Upper lobe of right lung (tissue), 1 donor: ENCODE results near the gene FRY. TPM values are rescaled to one million over a fixed set of nuclear protein-coding genes. Genes with fewer than 3 reads are reported as not detected.
A peak's percentile ranks its signal among the peaks of the same experiment; 100 is the strongest.

Source experiments
- ATAC-seq: fragments of 200-7000 bp; cut with Tn5 transposase; one replicate; pipeline ENCODE4 v1.9.1; 2020; ENCODE audit warnings: mild to moderate bottlenecking, moderate library complexity
- DNase-seq: peaks from one replicate; pipeline ENCODE4 v3.0.0-alpha.2; 2020
- H3K27ac ChIP-seq: fragments of 200-600 bp; one replicate; pipeline ENCODE4 v1.8.0; 2022
- H3K27me3 ChIP-seq: fragments of 200-600 bp; one replicate; pipeline ENCODE4 v1.8.0; 2022; ENCODE audit warnings: mild to moderate bottlenecking
- H3K36me3 ChIP-seq: fragments of 200-600 bp; one replicate; pipeline ENCODE4 v1.8.0; 2022
- H3K4me1 ChIP-seq: fragments of 200-600 bp; one replicate; pipeline ENCODE4 v1.8.0; 2022
- H3K4me3 ChIP-seq: fragments of 200-600 bp; one replicate; pipeline ENCODE4 v1.8.0; 2022; ENCODE audit warnings: mild to moderate bottlenecking
- H3K9me3 ChIP-seq: fragments of 200-600 bp; one replicate; pipeline ENCODE4 v1.8.0; 2022
- intact Hi-C: fragments of 100-400 bp; cut with DNase I; formaldehyde crosslinking; loops from one replicate; pipeline ENCODE4 v1.11.0; 2022
- total RNA-seq: library from RNA; stranded (reverse); fragmentation: NEBNext Ultra II Directional; extraction: Animal tissue kit (Norgen Biotek cat#: 25700); gene quantifications from one replicate; pipeline ENCODE4 v1.2.1, GENCODE V29; 2021
- TF ChIP-seq, protein P1 (sequence below): fragments of 200-600 bp; IDR thresholded peaks from one replicate; pipeline ENCODE4 v1.8.0; 2022; ENCODE audit warnings: antibody characterized with exemption
- donor health status: DM: no; HTN: yes; CAD: no; lungs with severe emphysema.

Gene FRY
- total RNA-seq, 1 donor from 2014 or later: 76.6 TPM

DNA sequence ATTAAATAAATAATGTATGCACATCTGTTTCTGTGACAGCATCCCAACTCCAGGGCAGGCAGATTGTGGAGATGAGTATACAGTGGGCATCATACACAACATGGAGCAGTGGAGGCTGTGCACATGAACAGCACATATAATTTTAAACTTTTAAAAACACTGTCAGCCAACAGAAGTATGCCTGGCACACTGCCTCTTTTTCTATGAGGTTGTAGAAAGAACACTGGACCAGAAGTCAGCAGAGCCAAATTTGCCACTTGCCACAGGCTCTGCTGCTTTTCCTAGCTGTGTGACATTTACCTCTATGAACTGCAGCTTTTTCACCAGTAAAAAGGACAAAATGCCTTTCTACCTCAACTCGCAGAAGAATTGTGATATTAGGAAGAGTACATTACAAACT, 118.7 kb downstream of the FRY start:
- H3K9me3 ChIP-seq: no peaks in the 10 kb centered on the region
- ATAC-seq (no peak), DNase-seq (no peak)
- peak overlapping the region; percentile 43 for H3K27ac ChIP-seq
- intact Hi-C loops: no loop called here
- no peak overlapping the region for H3K4me3 ChIP-seq
- H3K4me1 ChIP-seq: peaks cover 6% of the 10 kb centered on the region
- no peaks in the 10 kb centered on the region for H3K36me3 ChIP-seq
- H3K27me3 ChIP-seq: no peaks in the 10 kb centered on the region
- TF ChIP-seq, protein P1, sequence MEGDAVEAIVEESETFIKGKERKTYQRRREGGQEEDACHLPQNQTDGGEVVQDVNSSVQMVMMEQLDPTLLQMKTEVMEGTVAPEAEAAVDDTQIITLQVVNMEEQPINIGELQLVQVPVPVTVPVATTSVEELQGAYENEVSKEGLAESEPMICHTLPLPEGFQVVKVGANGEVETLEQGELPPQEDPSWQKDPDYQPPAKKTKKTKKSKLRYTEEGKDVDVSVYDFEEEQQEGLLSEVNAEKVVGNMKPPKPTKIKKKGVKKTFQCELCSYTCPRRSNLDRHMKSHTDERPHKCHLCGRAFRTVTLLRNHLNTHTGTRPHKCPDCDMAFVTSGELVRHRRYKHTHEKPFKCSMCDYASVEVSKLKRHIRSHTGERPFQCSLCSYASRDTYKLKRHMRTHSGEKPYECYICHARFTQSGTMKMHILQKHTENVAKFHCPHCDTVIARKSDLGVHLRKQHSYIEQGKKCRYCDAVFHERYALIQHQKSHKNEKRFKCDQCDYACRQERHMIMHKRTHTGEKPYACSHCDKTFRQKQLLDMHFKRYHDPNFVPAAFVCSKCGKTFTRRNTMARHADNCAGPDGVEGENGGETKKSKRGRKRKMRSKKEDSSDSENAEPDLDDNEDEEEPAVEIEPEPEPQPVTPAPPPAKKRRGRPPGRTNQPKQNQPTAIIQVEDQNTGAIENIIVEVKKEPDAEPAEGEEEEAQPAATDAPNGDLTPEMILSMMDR: no peak

DNA sequence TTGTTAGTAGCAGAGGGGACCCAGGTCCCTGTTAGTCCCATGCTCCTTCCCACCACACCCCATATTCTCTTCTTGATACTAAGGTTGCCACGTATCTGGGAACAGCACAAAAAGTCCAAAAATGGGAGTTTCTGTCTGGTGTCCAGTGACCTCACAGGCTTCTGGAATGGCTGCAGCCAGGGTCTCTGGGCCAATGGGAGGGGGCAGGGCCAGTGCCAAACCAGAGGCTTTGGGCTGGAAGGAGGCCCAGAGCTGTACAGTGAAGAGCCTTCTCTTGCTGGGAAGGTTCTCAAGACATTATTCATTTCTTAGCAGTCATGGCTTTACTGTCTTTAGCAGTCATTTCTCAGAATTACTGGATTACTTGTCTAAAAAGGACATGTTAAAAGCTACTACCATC, 119.2 kb downstream of the FRY start:
- Histone ChIP-seq H3K9me3 (no peaks in the 10 kb centered on the region), H3K27me3 (no peaks in the 10 kb centered on the region), H3K4me1 (peaks cover 6% of the 10 kb centered on the region), H3K27ac (peak overlapping the region; percentile 43), H3K4me3 (no peak overlapping the region), H3K36me3 (no peaks in the 10 kb centered on the region)
- ATAC-seq: peak; percentile 70
- DNase-seq: no peak
- intact Hi-C loops: no loop called here
- TF ChIP-seq, protein P1: no peak

DNA sequence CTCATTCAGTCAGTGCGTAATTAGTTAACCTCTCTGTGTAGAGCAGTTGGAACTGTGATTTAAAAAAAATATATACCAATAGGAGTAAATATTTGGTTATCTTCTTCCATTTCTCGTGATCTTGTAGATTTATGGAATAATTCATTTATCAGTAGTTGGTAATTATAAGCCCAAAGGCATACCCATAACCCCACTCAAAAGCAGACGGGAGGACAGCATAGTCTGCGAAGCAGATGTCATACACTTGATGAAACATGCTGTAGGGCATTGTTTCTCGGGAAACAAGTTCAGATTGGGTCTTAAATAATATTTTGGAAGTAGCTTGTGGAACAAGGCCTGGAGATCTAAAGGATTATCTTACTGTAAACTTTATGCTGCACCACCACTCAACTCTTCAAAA, 119.7 kb downstream of the FRY start:
- H3K9me3 ChIP-seq: no peaks in the 10 kb centered on the region
- ATAC-seq: no peak
- intact Hi-C loops: no loop called here
- peaks cover 6% of the 10 kb centered on the region for H3K4me1 ChIP-seq
- no peak overlapping the region for H3K27ac ChIP-seq
- TF ChIP-seq, protein P1: no peak
- no peaks in the 10 kb centered on the region for H3K27me3 ChIP-seq
- no peak overlapping the region for H3K4me3 ChIP-seq
- H3K36me3 ChIP-seq: no peaks in the 10 kb centered on the region
- DNase-seq: no peak

DNA sequence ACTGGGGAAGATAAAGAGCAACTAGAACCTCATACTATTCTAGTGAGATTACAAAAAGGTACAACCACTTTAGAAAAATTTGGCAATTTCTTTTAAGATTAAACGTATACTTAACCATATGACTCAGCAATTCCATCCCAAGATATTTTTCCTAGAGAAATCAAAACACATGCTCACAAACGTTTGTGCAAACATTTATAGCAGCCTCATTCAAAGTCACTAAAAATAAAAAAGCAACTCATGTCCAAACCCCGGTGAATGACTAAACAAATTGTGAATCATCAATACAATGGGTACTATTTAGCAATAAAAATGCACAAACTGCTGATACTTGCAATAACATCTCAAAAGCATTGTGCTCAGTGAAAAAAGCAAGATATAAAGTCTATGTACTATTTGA, 121.5 kb downstream of the FRY start:
- H3K27me3 ChIP-seq: no peaks in the 10 kb centered on the region
- no peaks in the 10 kb centered on the region for H3K9me3 ChIP-seq
- H3K27ac ChIP-seq: no peak overlapping the region
- ATAC-seq (no peak), DNase-seq (no peak)
- no peaks in the 10 kb centered on the region for H3K36me3 ChIP-seq
- intact Hi-C loops: no loop called here
- no peak overlapping the region for H3K4me3 ChIP-seq
- H3K4me1 ChIP-seq: peaks cover 6% of the 10 kb centered on the region
- TF ChIP-seq, protein P1: no peak

DNA sequence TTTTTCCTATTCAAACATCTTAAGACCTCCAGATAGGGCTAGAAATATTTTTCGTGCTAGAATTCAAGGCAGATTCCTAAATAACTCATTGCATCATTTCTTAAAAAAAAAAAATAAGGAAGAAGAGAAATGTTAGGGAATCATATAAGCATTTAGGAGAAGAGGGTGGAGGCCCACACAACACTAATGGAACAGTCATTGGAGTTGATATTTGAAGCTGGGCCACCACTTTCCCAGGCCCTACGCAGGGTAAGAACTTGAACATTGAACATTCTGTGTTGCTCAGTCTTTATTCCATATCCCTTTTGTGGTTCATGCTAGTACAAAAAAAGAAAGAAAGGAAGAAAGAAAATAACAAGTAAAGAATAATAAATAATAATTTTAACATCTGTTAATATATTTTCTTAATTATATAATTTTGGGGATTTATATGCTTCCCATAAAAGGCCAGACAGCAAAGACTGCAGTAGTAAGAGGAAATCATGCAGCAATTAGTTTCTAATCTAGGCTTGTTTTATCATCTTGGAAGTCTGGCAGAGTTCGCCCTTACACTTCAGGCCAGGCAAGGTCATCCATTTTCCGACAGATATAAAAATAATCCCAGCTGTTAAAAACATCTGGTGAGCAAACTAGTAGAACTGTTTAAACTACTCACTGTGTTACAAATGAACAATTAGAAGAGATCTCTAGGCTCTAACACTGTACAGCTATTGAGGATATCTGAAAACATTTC, 127.7 kb downstream of the FRY start:
- no peak for ATAC-seq
- intact Hi-C loops: no loop called here

More for the DNA sequence above, 127.7 kb downstream of the FRY start:
- no peaks in the 10 kb centered on the region for H3K9me3 ChIP-seq
- no peak for DNase-seq
- no peaks in the 10 kb centered on the region for H3K27me3 ChIP-seq
- H3K27ac ChIP-seq: peak overlapping the region; percentile 9
- H3K36me3 ChIP-seq: no peaks in the 10 kb centered on the region
- H3K4me3 ChIP-seq: no peak overlapping the region
- no peaks in the 10 kb centered on the region for H3K4me1 ChIP-seq
- TF ChIP-seq, protein P1: no peak
